ENCODE measurements around the gene STT3B. TPM values are rescaled to one million over a fixed set of nuclear protein-coding genes. Genes with fewer than 3 reads are reported as not detected.

Gene STT3B
- total RNA-seq, 2 donors from 2014 or later, result 126 to 199 TPM

GRCh38 chr3:31668242-31668641, 135.5 kb downstream of the STT3B start:
- no peaks in the 10 kb centered on the region for H3K36me3 ChIP-seq (ENCODE audit: control insufficient read depth, insufficient read depth, low read length)
- H3K4me3 ChIP-seq (ENCODE audit: low read length), result no peak overlapping the region
- DNase-seq, result no peak
- no peaks in the 10 kb centered on the region for H3K4me1 ChIP-seq (ENCODE audit: control insufficient read depth, insufficient read depth, low read length)
- Mint-ChIP-seq H3K9me3 (no peaks in the 10 kb centered on the region), H3K4me1 (peaks cover 3% of the 10 kb centered on the region), H3K36me3 (ENCODE audit: low read depth) (no peaks in the 10 kb centered on the region), H3K4me3 (no peak overlapping the region), H3K27me3 (ENCODE audit: insufficient read depth) (no peaks in the 10 kb centered on the region), H3K27ac (no peak overlapping the region)
- no peaks in the 10 kb centered on the region for H3K9me3 ChIP-seq (ENCODE audit: control insufficient read depth, low read length)
- no peak overlapping the region for H3K27ac ChIP-seq (ENCODE audit: low read depth, low read length)
- no peak overlapping the region for H3K9ac ChIP-seq (ENCODE audit: extremely low read depth, low read length, poor library complexity, severe bottlenecking)
- no peaks in the 10 kb centered on the region for H3K27me3 ChIP-seq (ENCODE audit: control insufficient read depth, insufficient read depth, low read length, poor library complexity, severe bottlenecking)
- WGBS, 2 experiments (ENCODE audit: insufficient coverage in 1 of 2, insufficient read length in 1 of 2), result 85 to 93% methylated on average over 3 to 4 of the region's 4 CpGs
- TF ChIP-seq CTCF (conservative IDR thresholded peaks at IDR 0.05), result no peak

- no peaks in the 10 kb centered on the region for H3K36me3 ChIP-seq (ENCODE audit: control insufficient read depth, insufficient read depth, low read length)
- H3K9me3 Mint-ChIP-seq, result no peaks in the 10 kb centered on the region
- no peak for DNase-seq
Measured at GRCh38 chr3:31670136-31670535, 137.4 kb downstream of the STT3B start.

GRCh38 chr3:31670722-31671121, 138.0 kb downstream of the STT3B start:
- no peak for DNase-seq
- no peak for TF ChIP-seq CTCF (conservative IDR thresholded peaks at IDR 0.05)
- peaks cover 4% of the 10 kb centered on the region for H3K36me3 Mint-ChIP-seq (ENCODE audit: low read depth)

More at GRCh38 chr3:31670136-31670535, 137.4 kb downstream of the STT3B start:
- peaks cover 3% of the 10 kb centered on the region for H3K4me1 Mint-ChIP-seq
- no peak for TF ChIP-seq CTCF (conservative IDR thresholded peaks at IDR 0.05)
- Histone ChIP-seq H3K27ac (ENCODE audit: low read depth, low read length) (no peak overlapping the region), H3K4me1 (ENCODE audit: control insufficient read depth, insufficient read depth, low read length) (no peaks in the 10 kb centered on the region), H3K9ac (ENCODE audit: extremely low read depth, low read length, poor library complexity, severe bottlenecking) (no peak overlapping the region), H3K4me3 (ENCODE audit: low read length) (no peak overlapping the region), H3K27me3 (ENCODE audit: control insufficient read depth, insufficient read depth, low read length, poor library complexity, severe bottlenecking) (no peaks in the 10 kb centered on the region), H3K9me3 (ENCODE audit: control insufficient read depth, low read length) (no peaks in the 10 kb centered on the region)
- peaks cover 4% of the 10 kb centered on the region for H3K36me3 Mint-ChIP-seq (ENCODE audit: low read depth)
- no peak overlapping the region for H3K27ac Mint-ChIP-seq
- no peaks in the 10 kb centered on the region for H3K27me3 Mint-ChIP-seq (ENCODE audit: insufficient read depth)
- H3K4me3 Mint-ChIP-seq, result no peak overlapping the region
- WGBS, 2 experiments (ENCODE audit: insufficient coverage in 1 of 2, insufficient read length in 1 of 2), result 100% methylated on average over 1 of the region's 1 CpG; no CpG with 5 or more reads in 1 of the 2 experiments

More at GRCh38 chr3:31670722-31671121, 138.0 kb downstream of the STT3B start:
- Histone ChIP-seq H3K9me3 (ENCODE audit: control insufficient read depth, low read length) (no peaks in the 10 kb centered on the region), H3K36me3 (ENCODE audit: control insufficient read depth, insufficient read depth, low read length) (no peaks in the 10 kb centered on the region), H3K4me3 (ENCODE audit: low read length) (no peak overlapping the region), H3K9ac (ENCODE audit: extremely low read depth, low read length, poor library complexity, severe bottlenecking) (no peak overlapping the region), H3K27me3 (ENCODE audit: control insufficient read depth, insufficient read depth, low read length, poor library complexity, severe bottlenecking) (no peaks in the 10 kb centered on the region), H3K4me1 (ENCODE audit: control insufficient read depth, insufficient read depth, low read length) (no peaks in the 10 kb centered on the region), H3K27ac (ENCODE audit: low read depth, low read length) (no peak overlapping the region)
- Mint-ChIP-seq H3K4me3 (no peak overlapping the region), H3K27me3 (ENCODE audit: insufficient read depth) (no peaks in the 10 kb centered on the region), H3K27ac (no peak overlapping the region), H3K4me1 (peaks cover 3% of the 10 kb centered on the region), H3K9me3 (no peaks in the 10 kb centered on the region)
- WGBS, 2 experiments (ENCODE audit: insufficient coverage in 1 of 2, insufficient read length in 1 of 2), result 77 to 87% methylated on average over 5 to 9 of the region's 9 CpGs
